Measurements from ENCODE around the gene CHCHD6.

Gene CHCHD6

DNA sequence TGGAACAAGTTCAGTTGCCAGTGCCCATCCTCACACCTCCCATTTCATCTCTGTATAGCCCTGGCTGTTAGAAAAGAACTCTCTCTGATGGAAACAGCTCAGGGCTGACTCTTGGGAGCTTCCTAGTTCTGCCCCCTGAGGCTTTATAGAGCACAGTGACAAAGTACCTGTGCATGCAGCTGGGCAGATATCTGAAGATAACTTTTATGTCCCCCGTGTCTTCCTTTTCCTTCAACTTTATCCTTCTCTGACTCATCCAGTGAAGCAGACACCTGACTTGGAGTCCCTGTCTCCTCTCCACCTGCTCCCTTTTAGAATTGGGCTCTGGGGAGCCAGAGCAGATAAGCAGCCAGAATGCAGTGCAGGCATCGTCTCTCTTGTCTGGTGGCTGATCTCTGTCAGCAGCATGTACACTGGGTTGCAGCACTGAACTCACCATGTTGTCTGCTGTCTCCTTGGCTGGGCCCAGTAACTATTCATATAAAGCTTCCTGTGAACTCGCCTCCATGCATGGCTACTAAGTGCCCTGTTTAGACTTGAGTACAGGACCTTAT is 225.0 kb downstream of the CHCHD6 start:
- DNase-seq, result no peak

DNA sequence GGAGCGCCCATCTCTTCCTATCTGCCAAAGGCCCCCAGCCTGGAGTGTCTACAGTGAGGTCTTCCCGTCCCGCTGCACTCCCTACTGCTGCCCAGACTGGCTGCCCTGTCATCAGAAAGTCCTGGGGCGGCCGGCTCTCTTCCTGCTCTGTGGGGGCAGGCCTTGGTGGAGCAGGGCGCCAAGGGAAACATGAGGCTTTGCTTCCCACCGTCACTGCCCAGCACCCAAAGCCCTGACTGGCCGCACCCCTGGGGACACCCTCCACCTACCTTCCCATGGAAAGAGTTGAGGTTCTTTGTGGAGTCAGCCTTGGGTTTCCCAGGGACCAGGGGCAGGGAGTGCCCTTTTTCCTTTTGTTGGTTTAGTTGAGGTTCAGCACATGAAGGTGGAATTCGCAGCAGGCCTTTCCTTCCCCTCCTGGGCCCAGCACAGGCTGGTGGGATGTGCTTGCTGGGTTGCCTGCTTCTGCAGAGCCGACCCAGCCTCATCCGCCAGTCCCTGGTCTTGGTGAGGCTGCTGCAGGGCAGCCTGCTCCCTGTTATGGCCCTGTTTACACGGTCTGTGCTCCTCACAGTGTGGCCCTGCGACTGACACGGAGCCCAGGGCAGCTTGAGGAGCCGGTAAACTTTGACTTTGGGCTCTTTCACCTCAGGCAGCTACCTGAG is 227.0 kb downstream of the CHCHD6 start:
- no peak for DNase-seq

DNA sequence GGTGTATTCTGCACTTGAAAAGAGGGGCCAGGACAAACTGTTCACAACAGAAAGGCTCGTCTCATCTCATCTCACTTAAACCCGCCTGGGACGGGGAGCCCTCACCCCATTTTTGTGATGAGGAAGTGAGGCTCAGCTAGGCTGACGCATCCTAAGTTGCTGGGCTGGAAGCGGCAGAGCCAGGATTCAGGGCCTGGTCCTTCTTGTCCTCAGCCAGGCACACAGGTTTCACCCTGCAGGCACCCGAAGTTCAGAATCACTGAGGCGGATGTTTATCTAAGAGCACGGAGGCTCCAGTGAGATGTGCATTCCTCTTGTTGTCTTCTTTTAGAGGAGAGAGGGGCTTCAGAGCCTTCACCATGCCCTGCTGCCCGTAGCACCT is 227.8 kb downstream of the CHCHD6 start:
- no peak for DNase-seq

DNA sequence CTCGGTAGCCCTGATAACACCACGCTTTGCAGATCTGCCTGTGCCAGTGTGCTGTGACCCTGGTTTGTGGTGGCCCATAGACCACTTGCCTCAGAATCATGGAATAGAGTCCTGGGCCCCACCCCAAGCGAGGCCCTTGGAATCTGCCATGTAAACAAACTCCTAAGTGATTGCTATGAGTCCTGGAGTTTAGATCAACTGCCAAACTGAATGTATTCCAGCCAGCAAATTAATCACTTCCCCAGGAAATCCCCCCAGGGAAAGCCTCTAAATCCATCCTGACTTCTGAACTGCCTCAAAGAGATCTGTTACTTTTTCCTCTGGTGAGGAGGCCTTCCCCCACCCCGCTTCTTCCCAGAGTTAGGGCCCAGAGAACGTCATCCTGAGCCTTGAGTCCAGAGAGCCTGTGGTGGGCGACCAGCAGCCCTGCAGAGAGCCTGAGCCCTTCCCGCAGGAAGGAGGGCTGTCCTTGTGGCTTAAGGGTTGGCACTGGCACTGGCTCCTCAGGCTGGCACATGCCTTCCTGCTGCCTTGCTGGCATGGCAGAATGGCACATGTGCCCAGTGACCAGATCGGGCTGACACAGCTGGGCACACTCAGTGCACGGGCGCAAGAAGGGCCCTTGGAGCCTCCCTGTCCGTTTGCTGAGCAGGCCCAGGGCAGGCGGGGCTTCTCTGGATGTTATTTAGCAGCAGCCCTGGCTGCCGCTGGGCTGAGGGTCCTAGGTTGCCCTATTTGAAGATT is 228.3 kb downstream of the CHCHD6 start:
- peak; percentile 64 for DNase-seq

DNA sequence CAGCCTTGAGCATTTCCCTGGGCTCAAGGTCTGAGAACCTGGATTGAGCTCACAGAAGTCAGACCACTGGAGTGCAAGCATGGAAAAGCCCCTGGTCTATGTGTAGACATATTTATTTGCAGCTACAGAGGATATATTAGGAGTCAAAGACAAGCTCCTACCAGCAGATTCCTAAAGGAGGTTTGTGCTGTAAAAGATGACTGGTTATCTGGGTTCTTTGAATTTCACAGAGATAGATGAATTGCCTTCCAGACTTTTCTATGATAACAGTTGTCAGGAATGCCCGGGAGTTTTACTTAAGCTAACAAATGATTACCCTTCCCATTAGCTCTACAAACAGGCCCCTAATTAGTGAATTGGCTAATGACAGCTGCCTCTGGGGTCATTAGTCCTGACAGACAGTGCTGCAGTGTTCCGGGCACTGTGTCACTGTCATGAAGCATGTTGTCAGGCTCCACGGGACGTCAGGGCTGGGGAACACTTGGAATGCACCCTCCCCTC is 230.0 kb downstream of the CHCHD6 start:
- DNase-seq, result peak; percentile 40

DNA sequence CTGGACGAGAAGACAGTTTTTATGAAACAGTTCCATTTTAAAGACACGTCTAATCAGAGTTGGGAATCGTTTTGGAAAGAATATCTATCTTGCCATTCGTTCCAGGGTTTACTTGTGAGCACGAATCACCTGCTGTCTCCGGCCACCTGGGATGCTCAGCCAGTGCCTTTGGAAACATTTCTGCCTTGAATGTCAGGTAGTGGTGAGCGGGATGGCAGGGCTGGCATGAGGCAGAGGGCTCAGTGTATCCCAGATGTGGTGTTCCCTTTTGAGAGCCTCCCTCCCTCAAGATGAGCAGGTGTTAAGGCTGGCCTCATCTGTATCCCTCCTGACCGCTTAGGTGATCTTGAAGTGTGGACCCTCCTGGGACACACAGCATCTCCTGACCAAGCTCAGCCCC is 231.0 kb downstream of the CHCHD6 start:
- DNase-seq, result no peak

DNA sequence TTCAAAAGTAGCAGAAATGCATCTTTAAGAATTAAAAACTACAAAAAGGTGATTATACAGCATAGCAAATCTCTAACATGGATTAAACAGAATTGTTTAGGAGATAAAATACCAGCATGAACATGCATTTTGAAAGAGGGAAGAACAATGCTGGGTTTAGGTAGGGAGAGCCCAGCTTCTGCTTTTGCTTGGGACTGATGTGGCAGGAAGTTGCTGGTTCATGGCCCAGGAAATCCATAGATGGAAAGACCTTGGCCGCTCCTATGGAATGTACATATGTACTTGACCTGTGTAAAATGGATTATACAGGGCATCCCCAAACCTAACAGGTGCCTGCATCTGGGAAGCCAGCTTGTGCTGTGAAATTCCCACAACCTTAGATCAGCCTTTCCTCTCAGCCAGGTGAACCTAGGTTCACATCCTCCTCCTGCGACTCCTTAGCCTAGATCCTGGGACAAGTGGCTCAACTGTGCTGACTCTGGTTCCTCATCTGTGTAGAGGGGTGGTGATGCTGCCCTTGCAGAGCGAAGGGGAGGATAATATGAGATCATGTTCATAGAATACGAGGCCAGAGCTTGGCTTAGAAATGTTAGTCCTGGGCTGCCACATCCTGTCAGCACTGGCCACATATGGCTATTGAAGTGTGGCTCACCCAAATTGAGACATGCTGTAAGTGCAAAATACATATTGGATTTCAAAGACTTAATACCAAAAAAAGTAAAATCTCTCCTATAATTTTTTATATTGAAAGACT is 231.9 kb downstream of the CHCHD6 start:
- no peak for DNase-seq

DNA sequence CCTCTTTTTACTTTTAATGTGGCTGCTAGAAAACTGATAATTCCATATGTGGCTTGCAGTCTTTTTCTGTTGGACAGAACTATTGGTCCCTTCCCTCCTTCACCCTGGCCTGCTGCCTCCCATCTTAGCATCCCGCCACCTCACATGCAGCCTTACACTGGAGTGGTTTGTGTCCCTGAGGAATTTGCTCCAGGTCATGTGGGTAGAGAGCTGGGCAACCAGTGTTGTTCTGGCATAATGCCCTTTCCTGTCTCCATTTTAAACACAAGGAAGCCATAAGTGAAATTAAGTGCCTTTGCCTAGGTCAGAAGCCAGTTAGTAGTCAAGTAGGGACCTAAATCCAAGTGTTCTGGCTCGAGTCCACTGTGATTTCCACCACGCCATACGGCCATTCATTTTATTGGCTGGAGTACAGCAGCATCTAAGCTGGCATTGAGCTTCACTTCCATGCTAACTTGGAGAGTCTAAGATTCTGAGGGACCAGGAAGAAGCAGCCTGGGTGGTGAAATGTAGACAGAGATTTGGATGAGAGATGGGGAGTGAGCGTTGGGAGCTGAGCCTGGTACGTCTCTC is 232.9 kb downstream of the CHCHD6 start:
- peak; percentile 43 for DNase-seq

DNA sequence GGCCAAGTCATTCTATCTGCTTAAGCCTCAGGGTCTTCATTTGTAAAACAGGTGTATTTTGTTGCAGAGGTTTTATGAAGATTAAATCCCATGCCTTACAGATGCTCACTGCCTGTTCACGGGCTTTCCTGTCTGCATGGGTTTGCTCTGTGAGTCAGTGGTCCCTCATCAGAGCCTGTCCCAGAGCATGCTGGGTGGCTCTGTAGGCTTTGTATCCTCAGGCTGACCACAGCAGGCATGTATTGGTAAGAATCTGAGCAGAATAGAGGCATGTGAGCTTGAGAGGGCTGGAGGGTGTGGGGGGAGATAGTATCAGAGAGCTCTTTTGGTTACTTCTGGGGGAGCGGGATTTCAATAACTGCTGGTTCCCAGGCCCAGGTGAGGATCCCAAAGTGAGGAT is 233.5 kb downstream of the CHCHD6 start:
- no peak for DNase-seq

DNA sequence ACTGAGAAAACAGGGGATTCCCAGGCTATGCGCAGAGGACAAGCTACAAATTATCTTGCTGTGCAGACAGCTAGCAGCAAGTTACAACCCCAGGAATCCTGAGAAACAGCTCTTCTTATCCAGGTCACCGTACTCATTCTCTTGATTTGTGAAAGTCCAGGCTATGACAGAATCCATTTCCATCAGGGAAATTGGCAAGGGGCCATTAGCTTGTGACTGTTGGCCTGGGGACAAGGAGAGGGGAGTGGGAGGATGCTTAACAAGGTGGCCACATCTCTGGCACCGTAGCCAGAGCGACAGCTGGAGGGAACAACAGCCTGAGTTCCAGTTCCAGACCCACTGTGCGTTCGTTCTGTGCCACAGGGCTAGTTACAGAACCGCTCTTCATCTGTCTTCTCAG is 233.9 kb downstream of the CHCHD6 start:
- no peak for DNase-seq

DNA sequence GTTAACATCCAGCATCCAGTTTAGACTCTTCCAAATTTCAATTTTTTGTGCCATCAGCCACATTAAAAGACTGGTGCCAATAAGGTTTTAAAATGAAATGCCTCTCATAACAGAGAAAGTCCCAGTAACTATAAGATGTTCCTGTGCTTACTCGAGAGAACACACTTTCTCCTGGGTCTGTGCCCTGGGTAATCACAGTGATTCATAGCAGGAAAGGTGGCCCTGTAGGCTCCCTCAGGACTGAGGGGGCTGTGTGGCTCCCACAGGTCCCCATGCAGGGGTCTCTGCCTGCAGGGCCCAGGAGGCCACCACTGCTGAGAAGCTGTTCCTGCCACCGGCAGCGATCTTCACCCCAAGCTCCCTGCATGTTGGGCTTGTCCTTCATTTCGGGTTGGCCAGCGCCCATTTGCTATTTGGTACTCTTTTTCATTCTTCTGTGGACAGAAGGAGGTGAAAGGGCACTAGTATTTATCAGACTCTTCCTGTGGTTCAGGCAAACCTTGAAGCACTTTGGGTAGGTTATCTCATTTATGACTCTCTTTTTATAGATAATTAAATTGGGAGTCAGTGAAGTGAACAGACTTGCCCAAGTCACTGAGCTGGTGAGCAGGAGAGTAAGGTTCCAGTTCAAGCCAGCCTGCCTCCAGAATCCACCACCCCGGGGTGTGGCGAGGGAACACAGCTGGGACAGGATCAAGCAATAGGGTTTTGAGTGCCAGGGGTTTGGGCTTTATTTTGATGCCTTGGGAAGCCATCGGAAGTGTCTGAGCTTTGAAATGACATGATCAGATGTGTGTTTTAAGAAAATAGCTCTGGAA is 234.7 kb downstream of the CHCHD6 start:
- no peak for DNase-seq

DNA sequence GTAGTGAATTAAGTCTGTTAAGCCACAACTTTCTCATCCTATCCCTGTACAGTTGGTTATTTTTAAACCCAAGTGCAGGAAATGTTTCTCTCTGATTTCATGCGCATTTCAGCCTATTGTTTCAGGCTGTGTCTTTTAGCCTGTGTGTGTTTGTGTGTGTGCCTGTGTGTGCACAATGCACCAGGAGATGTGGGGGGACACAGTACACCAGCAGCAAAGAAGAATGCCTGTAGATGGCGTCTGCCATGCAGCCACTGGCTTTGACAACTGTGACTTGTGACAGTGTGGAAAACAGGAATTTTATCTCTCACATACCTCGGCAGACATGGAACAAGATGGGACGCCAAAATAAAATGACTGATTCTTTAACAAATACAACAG is 235.3 kb downstream of the CHCHD6 start:
- no peak for DNase-seq

DNA sequence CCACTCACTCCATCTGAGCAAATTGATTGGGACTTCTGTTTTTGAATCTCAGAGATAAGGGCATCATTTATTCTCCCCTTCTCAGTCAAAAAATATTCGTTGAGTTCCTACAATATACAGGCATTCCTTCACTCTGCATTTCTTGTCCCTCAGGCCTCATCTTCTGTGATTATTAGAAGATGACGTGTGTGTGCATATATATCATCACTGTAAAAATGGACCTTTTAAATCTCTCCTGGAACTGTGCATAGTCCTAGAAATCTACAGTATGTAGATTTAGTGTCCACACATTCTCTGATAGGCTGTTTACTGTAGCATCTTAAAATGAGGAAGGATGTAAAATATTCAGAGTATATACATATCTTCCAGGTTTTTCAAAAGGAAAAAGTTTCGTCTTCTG is 235.7 kb downstream of the CHCHD6 start:
- DNase-seq, result no peak

DNA sequence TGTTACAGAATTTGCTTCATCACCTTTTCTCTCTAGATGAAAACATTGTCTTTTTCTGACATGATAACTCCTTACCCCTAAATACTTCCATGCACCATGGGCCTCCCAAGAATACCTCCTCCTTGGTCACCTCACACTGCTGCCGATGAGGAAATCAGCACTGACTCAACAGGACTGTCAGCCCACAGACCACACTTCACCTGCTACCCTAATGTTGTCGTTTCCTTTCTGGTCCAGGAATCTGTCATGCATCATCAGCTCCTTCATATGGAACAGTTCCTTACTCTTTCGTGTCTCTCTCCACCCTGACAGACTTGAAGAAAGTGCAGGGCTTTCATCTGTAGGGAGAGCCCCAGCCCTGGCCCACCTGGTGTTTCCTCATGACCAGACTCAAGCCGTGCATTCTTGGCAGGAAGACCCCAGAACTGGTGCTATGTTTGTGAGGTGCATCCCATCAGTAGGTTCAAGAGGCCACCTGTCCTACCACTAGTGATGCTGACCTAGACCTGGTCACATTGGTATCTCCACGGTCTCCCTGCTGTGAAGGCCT is 237.8 kb downstream of the CHCHD6 start:
- DNase-seq, result no peak

DNA sequence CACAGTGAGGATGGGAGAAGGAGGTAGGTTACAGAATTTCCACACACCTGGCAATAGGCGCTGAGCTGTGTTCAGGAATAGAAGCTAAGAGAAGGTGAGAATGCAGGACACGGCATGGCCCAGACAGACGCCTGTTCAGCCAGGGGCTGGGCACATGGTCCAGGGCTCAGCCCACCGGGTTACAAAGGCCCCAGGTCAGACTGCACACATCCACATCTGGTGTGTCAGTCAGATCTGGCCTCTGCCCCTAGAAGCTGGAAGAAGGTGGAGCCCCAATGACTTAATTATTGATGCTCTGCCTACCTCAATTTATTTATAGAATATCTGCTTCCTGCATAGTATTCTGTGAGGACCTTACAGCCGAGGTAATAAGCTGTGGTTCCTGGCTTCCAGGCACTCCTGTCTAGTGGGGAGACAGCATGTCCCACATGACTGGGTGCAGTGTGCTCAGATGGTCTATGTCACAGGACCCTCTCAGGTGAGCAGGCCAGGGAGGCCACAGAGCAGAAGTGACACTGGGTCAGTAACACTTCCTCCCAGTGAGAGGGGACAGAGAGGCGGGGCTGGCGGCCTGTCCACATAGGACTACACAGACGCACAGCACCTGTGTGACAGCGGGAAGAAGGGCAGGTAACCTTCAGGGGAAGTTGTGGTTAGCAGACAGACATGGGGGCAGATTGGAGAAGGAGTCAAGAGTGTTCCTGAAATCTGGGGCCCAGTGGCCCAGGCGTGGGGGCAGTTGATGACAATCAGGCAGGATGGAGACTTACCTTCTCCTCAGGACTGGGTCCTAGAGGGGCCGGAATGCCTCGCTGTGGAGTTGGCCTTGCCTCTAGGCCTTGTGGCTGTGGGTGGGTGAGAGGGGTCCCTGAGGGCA is 240.3 kb downstream of the CHCHD6 start:
- no peak for DNase-seq

DNA sequence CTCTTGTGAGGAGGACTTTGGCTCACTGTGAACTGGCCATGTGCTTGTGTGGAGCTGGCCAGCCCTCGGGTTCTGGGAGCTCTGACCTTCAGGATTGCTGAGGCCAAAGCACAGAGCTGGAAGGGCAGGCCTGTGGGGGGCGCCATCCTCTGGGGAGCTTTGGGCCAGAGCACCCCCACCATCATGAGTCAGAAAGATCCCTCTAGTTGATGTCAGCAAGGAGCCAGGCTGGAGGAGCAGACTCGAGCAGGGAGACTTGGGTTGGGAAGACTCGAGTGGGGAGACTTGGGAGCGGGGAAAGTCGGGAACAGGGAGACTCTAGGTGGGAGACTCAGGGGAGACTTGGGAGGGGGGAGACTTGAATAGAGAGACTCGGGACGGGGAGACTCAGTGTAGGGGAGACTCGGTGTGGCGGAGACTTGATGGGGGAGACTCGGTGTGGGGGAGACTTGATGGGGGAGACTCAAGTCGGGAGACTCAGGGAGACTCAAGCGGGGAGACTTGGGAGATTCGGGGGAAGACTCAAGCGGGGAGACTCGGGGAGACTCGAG is 241.2 kb downstream of the CHCHD6 start:
- DNase-seq, result no peak

DNA sequence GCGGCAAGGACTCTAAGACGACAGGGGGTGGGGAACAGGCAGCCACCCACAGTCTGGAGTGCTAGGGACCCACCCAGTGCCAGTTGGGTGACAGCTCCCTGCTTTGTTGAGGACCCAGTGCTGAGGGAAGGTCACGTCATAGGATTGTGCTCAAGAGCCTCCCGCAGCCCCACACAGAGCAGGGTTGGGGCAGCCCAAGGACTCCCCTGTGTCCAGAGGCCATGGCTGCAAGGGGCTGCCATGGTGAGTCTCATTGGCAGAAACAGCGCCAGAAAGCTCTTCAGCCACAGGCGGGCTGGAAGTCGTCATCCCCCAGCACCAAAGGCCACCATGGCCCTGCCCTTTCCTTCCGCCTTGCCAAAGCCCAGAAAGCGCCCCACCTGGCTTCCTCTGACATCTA is 241.9 kb downstream of the CHCHD6 start:
- DNase-seq, result no peak

DNA sequence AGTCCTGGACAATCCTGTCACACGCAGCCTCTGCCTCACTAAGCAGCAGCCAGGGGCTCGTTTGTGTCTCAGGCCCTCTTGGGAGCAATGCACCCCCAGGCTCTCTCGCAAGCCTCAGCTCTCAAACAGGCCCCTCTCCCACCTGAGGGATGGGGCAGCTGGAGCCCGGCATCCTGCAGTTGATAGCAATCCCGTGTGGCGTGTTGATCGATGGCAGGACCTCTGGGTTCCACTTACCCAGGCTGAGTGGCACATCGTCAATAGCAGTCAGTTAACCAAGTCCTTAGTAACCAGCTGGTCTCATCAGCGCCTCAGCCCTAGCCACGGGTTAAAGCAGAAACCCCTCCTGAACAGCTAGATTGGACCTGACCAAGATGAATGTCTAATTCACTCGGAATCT is 242.4 kb downstream of the CHCHD6 start:
- no peak for DNase-seq

DNA sequence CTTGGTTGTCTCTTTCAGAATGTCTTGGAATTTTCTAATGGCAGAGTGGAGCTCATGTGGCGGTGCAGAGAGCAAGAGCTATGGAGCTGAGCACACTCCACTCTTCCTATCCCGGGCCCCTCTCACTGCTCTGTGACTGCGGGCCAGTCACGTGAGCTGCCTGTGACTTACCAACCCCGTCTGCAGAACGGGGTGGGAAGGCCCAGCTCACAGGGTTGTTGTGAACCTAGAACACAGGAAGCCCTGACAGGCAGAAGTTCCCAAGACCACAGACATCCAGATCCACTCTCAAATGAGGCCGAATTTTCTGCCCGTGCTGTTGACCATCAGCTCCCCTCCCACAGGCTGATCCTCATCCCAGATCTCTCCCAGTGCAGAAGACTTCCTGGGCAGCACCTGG is 243.4 kb downstream of the CHCHD6 start:
- DNase-seq, result no peak

DNA sequence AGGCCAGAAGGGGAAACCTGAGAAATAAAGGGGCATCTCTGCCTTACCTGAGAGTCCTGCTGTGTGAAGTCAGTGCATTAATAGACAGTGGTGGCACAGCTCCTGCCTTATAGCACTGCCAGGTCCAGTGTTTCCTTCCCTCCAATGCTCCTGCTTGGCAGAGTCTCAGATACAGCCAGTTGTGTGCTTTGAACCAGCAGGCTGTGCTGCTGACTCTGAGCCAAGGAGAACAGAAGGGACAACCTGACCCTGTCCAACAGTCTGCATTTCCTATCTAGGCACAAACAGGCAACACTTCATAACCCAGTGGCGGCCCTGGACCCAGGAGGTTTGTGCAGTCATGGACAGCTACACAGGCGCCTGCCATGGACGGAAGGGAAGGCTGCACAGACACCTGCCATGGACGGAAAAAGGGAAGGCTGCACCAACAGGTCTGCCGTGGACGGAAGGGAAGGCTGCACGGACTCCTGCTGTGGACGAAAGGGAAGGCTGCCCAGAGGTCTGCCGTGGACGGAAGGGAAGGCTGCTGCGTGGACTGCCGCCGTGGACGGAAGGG is 245.0 kb downstream of the CHCHD6 start:
- no peak for DNase-seq
